Ovary (tissue), 9 donors: ENCODE measurements around the gene SLC51B. TPM values are rescaled to one million over a fixed set of nuclear protein-coding genes. Genes with fewer than 3 reads are reported as not detected.
"Not testable (repeated sequence)": the region's sequence is repeated elsewhere in the genome, so short reads cannot be mapped to it uniquely, and the experiment has no call there.

Experiments
- DNase-seq, 5 donors: peaks; one replicate each; pipeline ENCODE4 v3.0.0-alpha.2; 2019 to 2020
- H3K27ac ChIP-seq, 2 donors: fragments of 200-600 bp; one replicate each; pipeline versions ENCODE4 v1.5.1 to v1.8.0; 2019 to 2022
- H3K27me3 ChIP-seq: fragments of 200-600 bp; one replicate; pipeline ENCODE4 v1.8.0; 2022
- H3K36me3 ChIP-seq: fragments of 200-600 bp; sonication (generic); one replicate; pipeline ENCODE4 v1.5.1; 2019
- H3K4me1 ChIP-seq: one replicate; pipeline ENCODE4 v1.8.1; 2013; ENCODE audit warnings: mild to moderate bottlenecking, moderate library complexity; ENCODE audit not compliant: insufficient read depth
- H3K4me3 ChIP-seq: fragments of 200-600 bp; sonication (generic); one replicate; pipeline ENCODE4 v1.5.1; 2017
- H3K9me3 ChIP-seq, 2 donors: fragments of 200-600 bp in 1 of 2; sonication (generic) in 1 of 2; one replicate each; pipeline versions ENCODE4 v1.5.1 to v1.8.1; 2013 to 2019; ENCODE audit warnings: mild to moderate bottlenecking in 1 of 2, moderate library complexity in 1 of 2
- EP300 ChIP-seq: sonication (generic); formaldehyde crosslinking; IDR thresholded peaks from one replicate; pipeline ENCODE4 v1.6.1; 2017; ENCODE audit warnings: antibody characterized with exemption
- POLR2A ChIP-seq: fragments of 450-650 bp; IDR thresholded peaks from one replicate; pipeline ENCODE4 v1.6.1; 2017; ENCODE audit warnings: antibody characterized with exemption, mild to moderate bottlenecking, moderate library complexity
- WGBS, 3 donors: extraction: QIAGEN DNeasy Blood & Tissue Kit in 1 of 3; methylation state at CpG; one replicate each; pipeline versions ENCODE4 v1.1.5 to v1.1.7; 2013 to 2017; 5-methylcytosine and 5-hydroxymethylcytosine counted together
- intact Hi-C, 4 donors: fragments of 100-400 bp; cut with DNase I; formaldehyde crosslinking; loops; one replicate each; pipeline versions ENCODE4 v1.11.0 to v1.15.1; 2022 to 2023
- polyA plus RNA-seq, 2 donors: library from polyadenylated mRNA; stranded (reverse); fragments of 200-250 nt in 1 of 2; fragments of 350-450 nt in 1 of 2; fragmentation: Illumina TruSeq in 1 of 2; extraction: RNeasy Lipid Tissue Mini Kit (QIAGEN cat#74804) in 1 of 2; gene quantifications; one replicate each; pipeline ENCODE4 v1.2.3, GENCODE V29; 2013 to 2014
- total RNA-seq, 7 donors: library from RNA; depleted of rRNA in 2 of 7; stranded (reverse); fragments of >200 nt in 2 of 7; fragmentation: NEBNext Ultra II Directional in 3 of 7; extraction: Animal tissue kit (Norgen Biotek cat#: 25700) in 3 of 7; gene quantifications; one replicate each; pipeline versions ENCODE4 v1.1.0 to v1.2.4, GENCODE V29; 2016 to 2023
- TF ChIP-seq, protein P1 (sequence below), 3 donors: fragments of 450-650 bp in 2 of 3; fragments of 200-600 bp in 1 of 3; IDR thresholded peaks; one replicate each; pipeline versions ENCODE4 v1.5.1 to v1.8.0; 2016 to 2022; ENCODE audit warnings: antibody characterized with exemption in 3 of 3, mild to moderate bottlenecking in 1 of 3
- donor health status: DM: no; HTN: no; CAD: no; lungs with moderate emphysema.
- donor health status: DM: no; HTN: no; CAD: no.
- donor health status: Bipolar disorder and iron deficiency.
- donor health status: DM: yes; HTN: yes; CAD: no.
- donor health status: DM: no; HTN: no; CAD: no.
- donor health status: DM: yes; HTN: yes; CAD: no.

Gene SLC51B
- total and polyA plus RNA-seq, 9 donors, result 0.22 to 0.31 (median 0.27) TPM; not detected in 6

GRCh38 chr15:65041787-65042186, 3.4 kb upstream of the SLC51B start:
- no peak overlapping the region for H3K4me3 ChIP-seq
- no peak for DNase-seq
- H3K4me1 ChIP-seq, result peaks cover 2% of the 10 kb centered on the region
- no peaks in the 10 kb centered on the region for H3K36me3 ChIP-seq
- H3K27me3 ChIP-seq, result no peaks in the 10 kb centered on the region
- WGBS, 3 donors, result 90 to 93% (median 92%) methylated on average over 2 of the region's 2 CpGs
- TF ChIP-seq EP300, result no peak
- TF ChIP-seq POLR2A, result no peak
- TF ChIP-seq, protein P1, sequence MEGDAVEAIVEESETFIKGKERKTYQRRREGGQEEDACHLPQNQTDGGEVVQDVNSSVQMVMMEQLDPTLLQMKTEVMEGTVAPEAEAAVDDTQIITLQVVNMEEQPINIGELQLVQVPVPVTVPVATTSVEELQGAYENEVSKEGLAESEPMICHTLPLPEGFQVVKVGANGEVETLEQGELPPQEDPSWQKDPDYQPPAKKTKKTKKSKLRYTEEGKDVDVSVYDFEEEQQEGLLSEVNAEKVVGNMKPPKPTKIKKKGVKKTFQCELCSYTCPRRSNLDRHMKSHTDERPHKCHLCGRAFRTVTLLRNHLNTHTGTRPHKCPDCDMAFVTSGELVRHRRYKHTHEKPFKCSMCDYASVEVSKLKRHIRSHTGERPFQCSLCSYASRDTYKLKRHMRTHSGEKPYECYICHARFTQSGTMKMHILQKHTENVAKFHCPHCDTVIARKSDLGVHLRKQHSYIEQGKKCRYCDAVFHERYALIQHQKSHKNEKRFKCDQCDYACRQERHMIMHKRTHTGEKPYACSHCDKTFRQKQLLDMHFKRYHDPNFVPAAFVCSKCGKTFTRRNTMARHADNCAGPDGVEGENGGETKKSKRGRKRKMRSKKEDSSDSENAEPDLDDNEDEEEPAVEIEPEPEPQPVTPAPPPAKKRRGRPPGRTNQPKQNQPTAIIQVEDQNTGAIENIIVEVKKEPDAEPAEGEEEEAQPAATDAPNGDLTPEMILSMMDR (IDR thresholded peaks at IDR 0.05), result no peak
- no peak overlapping the region for H3K27ac ChIP-seq
- intact Hi-C loops, result no loop called here
- H3K9me3 ChIP-seq, result no peaks in the 10 kb centered on the region

GRCh38 chr15:65042776-65043327, 2.3 kb upstream of the SLC51B start:
- H3K36me3 ChIP-seq, result no peaks in the 10 kb centered on the region
- 57 to 69% (median 63%) methylated on average over 4 of the region's 4 CpGs for WGBS, 3 donors
- no peak overlapping the region for H3K27ac ChIP-seq
- intact Hi-C loops, result no loop called here
- no peaks in the 10 kb centered on the region for H3K27me3 ChIP-seq
- no peaks in the 10 kb centered on the region for H3K9me3 ChIP-seq
- peaks cover 2% of the 10 kb centered on the region for H3K4me1 ChIP-seq
- DNase-seq, result no peak
- H3K4me3 ChIP-seq, result no peak overlapping the region
- TF ChIP-seq, protein P1 (IDR thresholded peaks at IDR 0.05), result no peak
- TF ChIP-seq POLR2A, result no peak
- no peak for TF ChIP-seq EP300

DNA sequence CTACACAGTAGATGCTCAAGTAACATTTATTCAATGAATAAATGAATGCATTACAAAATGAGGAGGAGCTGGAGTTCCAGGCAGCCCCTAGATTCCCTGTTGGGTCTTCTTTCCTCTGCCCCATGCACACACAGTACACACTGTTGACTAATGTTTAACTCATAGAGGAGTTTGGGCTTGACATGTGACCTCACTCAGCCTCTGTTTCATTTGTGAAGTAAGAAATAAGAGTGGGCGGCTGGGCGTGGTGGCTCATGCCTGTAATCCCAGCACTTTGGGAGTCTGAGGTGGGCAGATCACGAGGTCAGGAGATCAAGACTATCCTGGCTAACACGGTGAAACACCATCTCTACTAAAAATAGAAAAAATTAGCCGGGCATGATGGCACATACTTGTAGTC, 969 bp upstream of the SLC51B start:
- intact Hi-C loops, H3K4me1 ChIP-seq, H3K4me3 ChIP-seq, H3K9me3 ChIP-seq, H3K36me3 ChIP-seq, H3K27me3 ChIP-seq, H3K27ac ChIP-seq, DNase-seq: not testable (repeated sequence)
- WGBS, 3 donors, result 72 to 82% (median 74%) methylated on average over 5 of the region's 5 CpGs

DNA sequence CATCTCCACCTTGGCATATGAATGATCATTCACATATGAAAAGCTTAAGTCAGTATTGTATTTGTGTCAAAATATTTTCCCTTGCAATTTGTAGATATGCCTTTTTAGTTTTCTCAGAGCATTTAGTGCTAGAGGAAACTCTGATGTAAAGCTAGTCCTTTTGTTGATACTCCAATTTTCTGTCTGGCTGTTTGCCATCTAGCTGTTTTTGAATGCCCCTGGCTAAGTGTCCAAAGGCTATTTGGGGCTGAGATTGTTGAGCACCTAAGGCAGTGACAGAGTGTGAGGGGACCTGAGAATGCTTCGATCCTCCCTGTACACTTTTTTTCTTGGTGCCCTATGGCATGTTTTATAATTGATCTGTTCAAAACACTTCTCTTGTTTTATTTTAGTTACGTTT, 3.1 kb downstream of the SLC51B start:
- H3K36me3 ChIP-seq, result no peaks in the 10 kb centered on the region
- no peak for DNase-seq
- no peak overlapping the region for H3K27ac ChIP-seq
- H3K4me3 ChIP-seq, result no peak overlapping the region
- H3K27me3 ChIP-seq, result no peaks in the 10 kb centered on the region
- TF ChIP-seq EP300, result no peak
- TF ChIP-seq, protein P1 (IDR thresholded peaks at IDR 0.05), result no peak
- no peak for TF ChIP-seq POLR2A
- intact Hi-C loops, result no loop called here
- 15 to 21% (median 16%) methylated on average over 2 of the region's 2 CpGs for WGBS, 3 donors
- no peaks in the 10 kb centered on the region for H3K9me3 ChIP-seq
- H3K4me1 ChIP-seq, result peaks cover 2% of the 10 kb centered on the region

- Histone ChIP-seq H3K36me3 (no peaks in the 10 kb centered on the region), H3K4me1 (peaks cover 2% of the 10 kb centered on the region), H3K9me3 (no peaks in the 10 kb centered on the region), H3K27me3 (no peaks in the 10 kb centered on the region), H3K27ac (no peak overlapping the region), H3K4me3 (no peak overlapping the region)
- peak; percentile 48 to 77 (median 75) for DNase-seq
- WGBS, 3 donors, result 16 to 46% (median 34%) methylated on average over 19 of the region's 19 CpGs
- TF ChIP-seq, protein P1 (IDR thresholded peaks at IDR 0.05), result no peak
- no peak for TF ChIP-seq EP300
- intact Hi-C loops, result no loop called here
Observed at GRCh38 chr15:65049418-65049840, 4.2 kb downstream of the SLC51B start.
